Endothelial cell of umbilical vein (primary cell): Measurements from ENCODE around the gene CNPY3. TPM values are rescaled to one million over a fixed set of nuclear protein-coding genes. Genes with fewer than 3 reads are reported as not detected.

Experiments used
- BruUV-seq: library from RNA; stranded (reverse); fragments of 400-500 nt; replicated peaks from 2 replicates; lab custom pipeline; 2021; lab: Mats Ljungman, UMichigan
- CTCF ChIA-PET: fragments of 300-600, 350-600 bp; sonication (Branson Sonifier 250); formaldehyde crosslinking; loops from one replicate; lab custom pipeline; 2021; ENCODE audit warnings: antibody characterized with exemption, inconsistent platforms; lab: Charles Lee
- POLR2A ChIA-PET: fragments of 300-600, 350-600 bp; sonication (Branson Sonifier 250); formaldehyde crosslinking; loops from one replicate; lab custom pipeline; 2021; ENCODE audit warnings: antibody characterized with exemption, inconsistent platforms; lab: Charles Lee
- DNase-seq: peaks from one replicate; pipeline ENCODE4 v3.0.0-alpha.2; 2011; ENCODE audit warnings: low read depth, low spot score
- FAIRE-seq: peaks from 2 replicates; lab custom pipeline; 2011; peaks lifted over from hg19 to GRCh38; lab: Jason Lieb, UNC
- H2AFZ ChIP-seq: 2 replicates; pipeline ENCODE4 v1.6.0; 2012; ENCODE audit warnings: low read depth, low read length, control low read depth, inconsistent platforms
- H3K27ac ChIP-seq: 2 replicates; pipeline ENCODE4 v1.5.1; 2011; ENCODE audit warnings: low read depth, mild to moderate bottlenecking, control low read depth, low read length, moderate library complexity; ENCODE audit not compliant: insufficient read depth
- H3K27me3 ChIP-seq, 2 experiments: 2 replicates each; pipeline versions ENCODE4 v1.6.0 to v1.6.1; 2011; ENCODE audit warnings: low read length in 2 of 2, mixed read lengths in 1 of 2; ENCODE audit not compliant: control insufficient read depth in 2 of 2, insufficient read depth in 2 of 2
- H3K36me3 ChIP-seq, 2 experiments: 2 replicates in 1 of 2; 3 replicates in 1 of 2; pipeline ENCODE4 v1.5.1; 2011; ENCODE audit warnings: low read length in 2 of 2, mild to moderate bottlenecking in 1 of 2, moderate library complexity in 1 of 2; ENCODE audit not compliant: control insufficient read depth in 2 of 2, insufficient read depth in 2 of 2; ENCODE audit errors: extremely low read depth in 1 of 2
- H3K4me1 ChIP-seq: 3 replicates; pipeline ENCODE4 v1.5.1; 2011; ENCODE audit warnings: mild to moderate bottlenecking, low read length; ENCODE audit not compliant: control insufficient read depth, insufficient read depth; ENCODE audit errors: extremely low read depth
- H3K4me2 ChIP-seq: 2 replicates; pipeline ENCODE4 v1.6.1; 2011; ENCODE audit warnings: low read length, control low read depth, mixed read lengths; ENCODE audit not compliant: insufficient read depth
- H3K4me3 ChIP-seq, 3 experiments: fragments of 200-600 bp in 1 of 3; sonication (generic), shearing (Covaris generic) in 1 of 3; replicated peaks in 1 of 3; 2 replicates each; pipeline ENCODE4 v1.5.1; 2011 to 2016; ENCODE audit warnings: control low read depth in 3 of 3, low read length in 3 of 3, mild to moderate bottlenecking in 2 of 3, inconsistent platforms in 1 of 3, low read depth in 1 of 3, moderate library complexity in 1 of 3; ENCODE audit not compliant: insufficient read depth in 1 of 3
- H3K79me2 ChIP-seq: 2 replicates; pipeline ENCODE4 v1.6.0; 2012; ENCODE audit warnings: low read length, inconsistent platforms; ENCODE audit not compliant: control insufficient read depth, insufficient read depth
- H3K9ac ChIP-seq: replicated peaks from 2 replicates; pipeline ENCODE3; 2011; ENCODE audit warnings: low read length, control low read depth; ENCODE audit not compliant: insufficient read depth; ENCODE audit errors: extremely low read depth
- H3K9me1 ChIP-seq: replicated peaks from 3 replicates; pipeline ENCODE4 v1.6.0; 2011; ENCODE audit warnings: mild to moderate bottlenecking, low read length; ENCODE audit not compliant: control insufficient read depth, insufficient read depth; ENCODE audit errors: extremely low read depth
- H3K9me3 ChIP-seq: replicated peaks from 2 replicates; pipeline ENCODE4 v1.5.1; 2012; ENCODE audit warnings: low read length, inconsistent platforms; ENCODE audit not compliant: control insufficient read depth, insufficient read depth
- H4K20me1 ChIP-seq: replicated peaks from 2 replicates; pipeline ENCODE3; 2011; ENCODE audit warnings: mild to moderate bottlenecking, low read length; ENCODE audit not compliant: control insufficient read depth, insufficient read depth; ENCODE audit errors: extremely low read depth
- CTCF ChIP-seq, 2 donors: IDR thresholded peaks; 1 replicate in 1 of 2; 2 replicates in 1 of 2; pipeline ENCODE4 v1.5.1; 2011; ENCODE audit warnings: low read length in 2 of 2, mild to moderate bottlenecking in 2 of 2, moderate library complexity in 2 of 2, control low read depth in 1 of 2, inconsistent platforms in 1 of 2, low read depth in 1 of 2; ENCODE audit not compliant: insufficient read depth in 1 of 2; ENCODE audit errors: extremely low read depth in 1 of 2
- EZH2 ChIP-seq: IDR thresholded peaks from 2 replicates; pipeline ENCODE4 v1.6.1; 2012; ENCODE audit warnings: borderline replicate concordance, low read depth, mild to moderate bottlenecking, moderate library complexity, low read length, inconsistent platforms; ENCODE audit not compliant: severe bottlenecking
- GATA2 ChIP-seq: IDR thresholded peaks from 2 replicates; pipeline ENCODE4 v1.7.0; 2011; ENCODE audit warnings: low read depth, mild to moderate bottlenecking, moderate library complexity, mixed read lengths, low read length; ENCODE audit not compliant: insufficient read length, insufficient read depth
- JUN ChIP-seq: IDR thresholded peaks from 2 replicates; pipeline ENCODE4 v1.6.1; 2011; ENCODE audit warnings: borderline replicate concordance, low read depth; ENCODE audit not compliant: insufficient read length, insufficient read depth
- POLR2A ChIP-seq: IDR thresholded peaks from 2 replicates; pipeline ENCODE4 v1.6.1; 2012; ENCODE audit warnings: low read depth, mild to moderate bottlenecking, control low read depth, low read length
- POLR2AphosphoS5 ChIP-seq: IDR thresholded peaks from 2 replicates; pipeline ENCODE4 v1.6.1; 2012; ENCODE audit warnings: low read depth, mild to moderate bottlenecking, control low read depth, low read length, moderate library complexity; ENCODE audit not compliant: insufficient read depth
- dilution Hi-C: fragments of 300-500 bp; cut with MboI; formaldehyde crosslinking; loops from one replicate; pipeline ENCODE4 v1.15.0; 2019; ENCODE audit warnings: low sequenced_read_pairs; ENCODE audit not compliant: extremely low pct_ligation_motif_present
- intact Hi-C: fragments of 100-400 bp; cut with micrococcal nuclease; formaldehyde crosslinking; loops from one replicate; pipeline ENCODE4 v1.10.0; 2022
- polyA plus RNA-seq, 4 experiments: library from polyadenylated mRNA; depleted of rRNA in 3 of 4; stranded (reverse) in 3 of 4; unstranded in 1 of 4; fragments of >200 nt; gene quantifications; 2 replicates each; pipeline versions ENCODE4 v1.2.1 to v1.2.3, GENCODE V29; 2011 to 2012; ENCODE audit warnings: missing spikeins in 1 of 4
- total RNA-seq: library from RNA; stranded (reverse); gene quantifications from 2 replicates; pipeline ENCODE4 v1.2.3, GENCODE V29; 2021

Gene CNPY3
- total and polyA plus RNA-seq, 2 donors (not counting 3 experiments of a cell fraction or from before 2014, with no cell fraction given), result 40.8 to 53.1 TPM

GRCh38 chr6:42937548-42938427, 8.5 kb downstream of the CNPY3 start:
- Histone ChIP-seq H3K27me3 (no peaks in the 10 kb centered on the region), H3K4me2 (no peak overlapping the region), H3K9me1 (no peaks in the 10 kb centered on the region), H3K4me3 (no peak overlapping the region), H3K36me3 (peaks cover 5 to 38% of the 10 kb centered on the region in 2 experiments), H3K4me1 (peaks cover 9% of the 10 kb centered on the region), H3K27ac (no peak overlapping the region), H2AFZ (no peak overlapping the region), H3K9ac (no peak overlapping the region), H4K20me1 (no peaks in the 10 kb centered on the region), H3K79me2 (peaks cover 10% of the 10 kb centered on the region), H3K9me3 (no peaks in the 10 kb centered on the region)
- intact Hi-C loops (no loop called here), dilution Hi-C loops (no loop called here)
- FAIRE-seq (no peak), DNase-seq (no peak)
- ChIA-PET CTCF (interaction anchor here (1.5 kb wide), 1 partner anchor 8 kb away, joined by 3 read pairs; no protein-coding TSS in a partner anchor), POLR2A (no interaction called here)
- no TSS peak for BruUV-seq
- TF ChIP-seq JUN (no peak), EZH2 (no peak), CTCF (IDR thresholded peaks at IDR 0.05; ENCODE audit: extremely low read depth in 1 of 2, insufficient read depth in 1 of 2, low read depth in 1 of 2, low read length in 2 of 2) (no peak), POLR2A (no peak), POLR2AphosphoS5 (no peak), GATA2 (no peak)
